HepG2 (cell line): ENCODE data around the gene ANKRD29.

ENCODE experiments used
- CTCF ChIP-seq: sonication (generic); formaldehyde crosslinking; IDR thresholded peaks from 2 replicates; pipeline ENCODE4 v1.5.0; 2020; ENCODE audit warnings: mild to moderate bottlenecking, missing genetic modification reagents, moderate library complexity
- EP300 ChIP-seq, 3 experiments: sonication (generic) in 1 of 3; formaldehyde crosslinking in 1 of 3; IDR thresholded peaks; 2 replicates each; pipeline versions ENCODE4 v1.5.1 to v1.6.1; 2011 to 2020; ENCODE audit warnings: low read depth in 2 of 3, low read length in 2 of 3, borderline replicate concordance in 1 of 3, improper control_type of control experiment in 1 of 3, mild to moderate bottlenecking in 1 of 3, missing genetic modification reagents in 1 of 3, moderate library complexity in 1 of 3
- FOXO1 ChIP-seq: sonication (generic); formaldehyde crosslinking; IDR thresholded peaks from 2 replicates; pipeline ENCODE4 v1.4.0; 2020; ENCODE audit warnings: missing genetic modification reagents
- GATAD2A ChIP-seq: IDR thresholded peaks from 2 replicates; pipeline ENCODE4 v1.6.1; 2016
- POLR2A ChIP-seq, 2 experiments: IDR thresholded peaks; 2 replicates each; pipeline ENCODE4 v1.6.1; 2011; ENCODE audit warnings: low read depth in 2 of 2, low read length in 2 of 2, mild to moderate bottlenecking in 1 of 2, moderate library complexity in 1 of 2; ENCODE audit not compliant: insufficient read depth in 1 of 2
- PRPF4 ChIP-seq: fragments of 200-400 bp; formaldehyde crosslinking; IDR thresholded peaks from 2 replicates; pipeline ENCODE4 v1.6.1; 2016; ENCODE audit warnings: low read length, low read depth; ENCODE audit not compliant: poor library complexity, severe bottlenecking
- RAD21 ChIP-seq: fragments of 450-650 bp; formaldehyde crosslinking; IDR thresholded peaks from 2 replicates; pipeline ENCODE4 v1.5.0; 2020; ENCODE audit warnings: mild to moderate bottlenecking
- TAF15 ChIP-seq: fragments of 200-400 bp; formaldehyde crosslinking; IDR thresholded peaks from one replicate; pipeline ENCODE4 v1.6.1; 2018; ENCODE audit warnings: mild to moderate bottlenecking, low read depth, low read length; ENCODE audit not compliant: poor library complexity, severe bottlenecking
- ZBTB2 ChIP-seq: sonication (generic); formaldehyde crosslinking; IDR thresholded peaks from 2 replicates; pipeline ENCODE4 v1.8.0; 2022; ENCODE audit warnings: low read depth, missing genetic modification reagents
- ZFP82 ChIP-seq: sonication (generic); formaldehyde crosslinking; IDR thresholded peaks from 2 replicates; pipeline ENCODE4 v1.5.1; 2020; ENCODE audit warnings: mild to moderate bottlenecking, missing genetic modification reagents, borderline replicate concordance
- ZNF138 ChIP-seq: sonication (generic); formaldehyde crosslinking; IDR thresholded peaks from 2 replicates; pipeline ENCODE4 v1.5.0; 2020; ENCODE audit warnings: mild to moderate bottlenecking, low read depth, missing genetic modification reagents

- TF ChIP-seq ZFP82 (CRISPR knock-in tag), result no peak
- TF ChIP-seq TAF15, result no peak
- peak; percentile 79 for TF ChIP-seq GATAD2A (CRISPR knock-in tag)
- TF ChIP-seq FOXO1, result peak; percentile 84
- TF ChIP-seq POLR2A (IDR thresholded peaks at IDR 0.05; ENCODE audit: insufficient read depth in 1 of 2, low read depth in 2 of 2, low read length in 2 of 2), result no peak
- TF ChIP-seq CTCF (CRISPR knock-in tag), result no peak
- no peak for TF ChIP-seq ZNF138 (CRISPR knock-in tag)
- no peak for TF ChIP-seq RAD21
- TF ChIP-seq ZBTB2 (CRISPR knock-in tag), result no peak
- no peak for TF ChIP-seq PRPF4
- TF ChIP-seq EP300 (IDR thresholded peaks at IDR 0.05; ENCODE audit: low read depth in 2 of 2, low read length in 2 of 2), result peak in 1 of 2 experiments; percentile 62; a peak in 1 of 4 replicates
- TF ChIP-seq EP300 (CRISPR knock-in tag; IDR thresholded peaks at IDR 0.05; ENCODE audit: borderline replicate concordance), result peak; percentile 40; the same call in 1 of the 2 replicates
Observed at GRCh38 chr18:23629444-23629946, 33.2 kb downstream of the ANKRD29 start.
